HG03064 (cell line): ENCODE measurements around the gene ATP11A.
"Not testable (repeated sequence)": the region's sequence is repeated elsewhere in the genome, so short reads cannot be mapped to it uniquely, and the experiment has no call there.

Source experiments
- ATAC-seq: cut with Tn5 transposase; IDR thresholded peaks from one replicate; pipeline ENCODE4 v1.9.1; 2021; ENCODE audit warnings: low read depth; ENCODE audit not compliant: unreplicated experiment

The ATP11A gene

GRCh38 chr13:112884700-112885099, 194.9 kb downstream of the ATP11A start:
- ATAC-seq = not testable (repeated sequence)

- ATAC-seq = no peak
Observed at GRCh38 chr13:112885242-112885781, 195.5 kb downstream of the ATP11A start.

DNA sequence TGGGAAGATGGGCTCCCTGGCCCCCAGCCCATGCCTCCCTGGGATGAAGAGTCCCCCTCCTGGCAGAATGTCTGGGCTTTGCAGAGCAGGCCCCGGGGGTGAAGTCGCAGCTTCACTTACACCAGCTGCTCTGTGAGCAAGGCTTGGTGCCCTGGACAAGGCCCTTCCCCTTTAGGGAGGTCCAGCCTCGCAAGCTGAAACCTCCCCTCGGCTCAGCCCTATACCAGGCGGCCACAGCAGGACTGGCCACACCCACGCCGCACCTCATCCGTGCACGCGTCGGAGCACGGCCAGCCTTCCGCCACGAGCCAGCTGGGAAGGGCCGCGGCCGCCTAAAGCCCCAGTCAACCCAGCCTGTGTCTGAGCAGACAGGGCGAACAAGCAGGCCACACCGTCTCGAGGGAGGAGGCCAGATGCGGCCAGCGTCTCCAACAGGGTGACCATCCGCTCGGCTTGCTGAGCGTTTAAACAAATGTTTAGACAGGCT, 196.0 kb downstream of the ATP11A start:
- ATAC-seq = peak; percentile 66

DNA sequence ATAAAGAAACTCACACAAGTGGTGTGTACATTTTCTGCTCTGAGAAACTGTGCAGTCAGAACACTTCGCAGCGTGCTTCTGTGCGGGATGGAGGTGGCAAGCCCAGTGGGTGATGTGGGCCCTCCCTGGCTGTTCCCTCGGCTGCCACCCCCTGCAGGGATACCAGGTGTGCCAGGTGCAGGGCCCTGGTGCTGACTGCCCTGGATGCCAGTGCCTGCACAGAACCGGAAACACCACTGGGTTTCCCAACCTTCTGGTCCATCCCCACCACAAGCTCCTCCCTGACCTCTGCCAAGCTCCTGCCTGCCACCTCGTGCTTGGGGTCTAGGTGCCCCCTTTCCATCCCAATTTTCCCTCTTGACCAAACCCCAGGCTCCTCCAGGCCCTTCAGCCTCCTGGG, 197.3 kb downstream of the ATP11A start:
- no peak for ATAC-seq

DNA sequence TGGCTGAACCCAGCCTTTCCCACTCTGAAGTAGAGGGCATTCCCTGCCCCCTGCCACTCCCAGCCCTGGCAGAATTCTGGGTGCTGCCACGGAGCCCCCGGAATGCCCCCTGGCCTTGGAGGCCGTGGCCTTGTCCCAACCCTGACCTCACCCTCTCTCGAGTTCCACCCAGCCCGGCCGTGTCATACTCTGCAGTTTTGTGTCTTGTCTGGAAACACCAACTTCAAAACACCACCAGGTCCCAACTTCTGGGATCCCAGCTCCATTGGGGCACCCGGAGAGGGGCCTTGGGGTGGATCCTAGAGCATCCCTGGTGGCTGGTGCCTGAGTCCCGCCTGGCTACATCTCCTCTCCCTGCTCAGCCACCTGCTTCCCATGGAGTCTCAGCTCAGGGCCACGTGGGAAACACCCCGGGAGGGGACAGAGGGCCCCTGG, 197.7 kb downstream of the ATP11A start:
- no peak for ATAC-seq

- no peak for ATAC-seq
Observed at GRCh38 chr13:112888238-112889111, 198.6 kb downstream of the ATP11A start.

DNA sequence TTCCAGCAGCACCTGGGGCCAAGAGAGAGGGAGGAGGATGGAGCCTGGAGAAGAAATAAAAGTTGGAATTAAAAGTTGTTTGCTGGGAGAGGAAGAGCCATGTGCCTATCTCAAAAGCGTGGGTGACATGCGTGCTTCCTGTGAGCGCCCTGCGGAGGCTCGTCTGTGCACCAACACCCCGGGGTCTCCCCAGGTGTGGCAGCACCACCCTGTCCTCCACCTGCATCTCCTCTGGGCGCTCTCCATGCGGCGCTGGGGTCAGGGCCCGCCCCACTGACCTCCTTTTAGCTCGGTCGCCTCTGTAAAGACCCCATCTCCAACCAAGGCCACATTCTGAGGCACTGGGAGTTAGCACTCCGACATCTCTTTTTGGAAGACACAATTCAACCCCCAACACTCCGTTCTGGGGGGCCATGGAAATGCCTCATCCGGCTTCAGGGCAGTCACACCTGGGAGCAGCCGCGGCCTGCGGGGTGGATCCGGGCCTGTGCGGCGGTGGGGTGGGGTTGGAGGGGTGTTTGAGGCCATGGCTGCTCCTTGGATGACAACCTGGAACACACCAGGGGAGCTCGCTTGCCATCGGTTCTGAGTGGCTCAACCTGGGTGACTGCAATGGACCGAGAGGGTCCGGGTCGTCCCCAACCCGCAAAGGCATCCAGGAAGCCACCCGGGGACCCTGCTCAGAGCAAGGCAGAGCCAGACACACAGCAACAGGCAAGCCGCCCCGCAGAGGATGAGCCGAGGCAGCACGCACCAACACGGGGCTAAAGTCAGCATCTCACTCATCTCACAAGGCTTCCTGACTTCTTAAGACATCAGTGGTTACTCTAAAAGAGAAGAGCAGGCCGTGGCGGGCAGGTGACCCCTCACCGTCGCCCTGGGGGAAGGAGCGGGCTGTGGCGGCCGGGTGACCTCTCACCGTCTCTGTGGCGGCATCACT, 199.8 kb downstream of the ATP11A start:
- ATAC-seq = no peak

DNA sequence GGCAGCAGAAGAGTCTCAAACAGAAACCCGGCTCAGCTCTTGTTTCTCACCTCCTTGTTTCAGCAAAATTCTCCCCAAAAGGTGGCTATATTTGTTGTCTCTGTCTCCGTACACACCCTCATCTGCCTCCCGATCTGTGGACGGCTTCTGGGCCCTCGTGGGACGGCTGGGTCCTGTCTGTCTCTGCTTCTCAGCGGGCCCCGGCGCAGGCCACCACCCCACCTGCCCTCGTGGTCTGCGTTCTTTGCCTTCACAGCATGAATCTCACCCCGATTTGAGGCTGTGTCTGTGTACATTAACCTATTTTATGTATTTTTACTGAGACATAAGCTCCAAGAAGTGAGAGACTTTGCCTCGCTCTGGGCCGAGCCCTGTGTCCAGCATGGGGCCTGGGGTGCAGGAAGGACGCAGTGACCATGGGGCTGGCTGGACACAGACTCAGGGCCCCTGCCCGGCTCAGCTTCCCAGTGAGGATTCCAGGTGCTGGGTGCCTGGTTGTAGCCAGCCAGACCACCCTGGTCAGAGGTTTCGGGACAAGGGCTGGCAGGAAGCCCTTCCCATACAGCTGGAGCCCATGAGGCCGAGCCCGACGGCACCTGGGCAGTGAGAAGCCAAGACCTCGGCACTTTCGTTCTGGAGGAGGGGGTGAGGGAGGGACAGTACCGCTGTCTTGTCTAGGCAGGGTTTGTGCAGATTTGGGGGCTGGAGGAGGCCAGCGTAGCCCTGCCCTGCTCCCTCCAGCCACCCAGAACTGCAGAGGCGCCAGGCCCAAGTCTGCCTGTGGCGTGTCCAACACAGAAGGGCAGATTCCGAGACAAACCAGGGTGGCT, 200.7 kb downstream of the ATP11A start:
- ATAC-seq = no peak

DNA sequence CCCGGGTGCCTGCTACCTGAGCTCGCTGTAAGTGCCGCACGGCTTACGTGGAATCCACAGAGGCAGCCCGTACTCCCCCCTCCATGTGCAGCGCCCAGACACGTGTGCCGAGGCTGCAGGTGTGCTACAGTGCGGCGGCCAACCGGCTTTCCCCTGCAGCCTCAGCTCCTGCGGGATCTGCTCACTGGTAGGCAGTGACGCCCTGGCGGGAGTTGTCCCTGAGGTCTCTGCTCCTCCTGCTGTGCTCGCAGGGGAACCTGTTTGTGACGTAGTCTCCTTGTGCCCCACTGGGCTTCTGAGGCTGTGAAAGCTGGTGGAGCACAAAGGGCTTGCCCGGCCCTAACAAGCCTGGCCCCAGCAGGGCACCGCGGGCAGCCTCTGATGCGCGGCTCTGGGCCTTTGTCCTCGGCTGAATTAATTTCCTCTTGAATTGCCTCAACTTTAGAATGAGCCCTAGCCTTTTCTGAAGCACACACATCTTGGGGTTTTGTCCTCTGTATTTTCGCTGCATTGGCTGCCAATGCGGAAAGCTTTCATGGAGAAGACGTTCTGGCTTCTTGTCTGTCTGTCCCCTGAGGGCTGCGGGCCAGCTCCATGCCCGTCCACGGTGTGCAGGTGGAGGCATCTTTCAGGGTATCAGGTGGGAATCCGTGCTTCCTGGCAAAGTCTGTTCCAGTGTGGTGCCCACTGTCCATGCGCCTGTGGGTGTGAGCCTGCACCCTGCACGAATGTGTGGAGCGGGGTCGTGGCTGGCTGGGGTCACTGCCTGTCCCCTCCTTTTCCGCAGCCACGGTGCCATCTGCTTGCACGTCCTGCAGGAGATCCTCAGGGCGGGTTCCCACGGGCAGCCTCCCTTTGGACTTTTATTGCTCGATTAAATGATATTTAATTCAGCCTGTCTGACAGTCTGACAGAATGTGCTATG, 201.9 kb downstream of the ATP11A start:
- ATAC-seq = no peak

GRCh38 chr13:112892426-112893206, 202.8 kb downstream of the ATP11A start:
- no peak for ATAC-seq

DNA sequence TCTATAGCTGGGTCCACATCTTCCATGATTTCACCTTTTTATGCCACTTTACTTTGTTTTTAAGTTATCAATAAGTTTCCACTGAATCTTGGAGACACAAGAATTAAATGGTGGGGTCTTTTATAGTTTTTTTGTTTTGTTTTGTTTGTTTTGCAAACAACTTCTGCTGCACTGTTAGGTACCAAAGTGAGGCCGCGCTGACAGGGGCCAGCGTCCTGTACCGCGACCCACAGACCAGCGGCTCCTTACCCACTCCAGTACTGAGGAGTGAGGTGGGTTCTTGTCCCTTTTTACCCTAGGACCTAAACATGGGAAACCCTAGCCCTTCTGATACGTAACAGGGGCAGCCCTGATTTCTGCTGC, 203.3 kb downstream of the ATP11A start:
- ATAC-seq = no peak

DNA sequence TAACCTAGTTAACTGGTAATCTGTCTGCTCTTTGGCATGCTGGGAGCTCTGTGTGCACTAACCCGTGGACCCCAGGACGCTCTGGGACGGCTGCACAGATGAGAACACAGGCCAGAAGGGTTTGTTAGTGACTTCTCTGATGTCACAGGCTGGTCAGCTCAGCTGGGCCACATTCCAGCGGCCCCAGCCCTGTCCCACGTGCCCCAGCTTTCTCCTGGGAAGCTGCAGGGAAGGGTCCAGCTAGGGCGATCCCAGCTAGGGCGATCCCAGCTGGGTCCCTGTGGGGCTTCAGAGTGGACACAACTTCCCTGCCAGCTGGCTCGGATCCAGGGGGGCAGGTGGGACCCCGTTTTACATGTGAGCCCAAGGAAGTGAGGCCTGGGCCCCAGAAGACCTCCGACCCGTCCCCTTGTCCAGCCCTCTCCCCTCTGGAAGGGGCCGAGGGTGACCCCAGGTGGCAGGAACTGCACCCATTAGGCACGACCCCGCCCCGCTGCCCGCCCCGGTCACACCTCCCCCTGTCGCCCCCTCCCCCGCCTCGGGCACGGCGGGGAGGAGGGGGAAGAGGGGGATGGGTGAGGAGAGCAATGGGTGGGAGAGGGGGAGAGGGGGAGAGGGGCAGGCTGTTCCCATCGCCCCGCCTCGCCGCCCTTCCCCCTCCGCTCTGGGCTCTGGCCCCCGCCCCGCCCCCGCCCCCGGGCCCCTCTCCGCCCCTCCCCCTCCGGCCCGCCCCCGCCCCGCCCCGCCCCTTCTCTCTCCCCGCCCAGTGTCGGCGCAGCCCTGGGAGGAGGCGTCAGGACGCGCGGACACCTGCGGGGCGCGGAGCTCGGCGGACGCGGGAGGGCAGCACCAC, 204.0 kb downstream of the ATP11A start:
- no peak for ATAC-seq

GRCh38 chr13:112894423-112894672, 204.5 kb downstream of the ATP11A start:
- ATAC-seq = no peak

DNA sequence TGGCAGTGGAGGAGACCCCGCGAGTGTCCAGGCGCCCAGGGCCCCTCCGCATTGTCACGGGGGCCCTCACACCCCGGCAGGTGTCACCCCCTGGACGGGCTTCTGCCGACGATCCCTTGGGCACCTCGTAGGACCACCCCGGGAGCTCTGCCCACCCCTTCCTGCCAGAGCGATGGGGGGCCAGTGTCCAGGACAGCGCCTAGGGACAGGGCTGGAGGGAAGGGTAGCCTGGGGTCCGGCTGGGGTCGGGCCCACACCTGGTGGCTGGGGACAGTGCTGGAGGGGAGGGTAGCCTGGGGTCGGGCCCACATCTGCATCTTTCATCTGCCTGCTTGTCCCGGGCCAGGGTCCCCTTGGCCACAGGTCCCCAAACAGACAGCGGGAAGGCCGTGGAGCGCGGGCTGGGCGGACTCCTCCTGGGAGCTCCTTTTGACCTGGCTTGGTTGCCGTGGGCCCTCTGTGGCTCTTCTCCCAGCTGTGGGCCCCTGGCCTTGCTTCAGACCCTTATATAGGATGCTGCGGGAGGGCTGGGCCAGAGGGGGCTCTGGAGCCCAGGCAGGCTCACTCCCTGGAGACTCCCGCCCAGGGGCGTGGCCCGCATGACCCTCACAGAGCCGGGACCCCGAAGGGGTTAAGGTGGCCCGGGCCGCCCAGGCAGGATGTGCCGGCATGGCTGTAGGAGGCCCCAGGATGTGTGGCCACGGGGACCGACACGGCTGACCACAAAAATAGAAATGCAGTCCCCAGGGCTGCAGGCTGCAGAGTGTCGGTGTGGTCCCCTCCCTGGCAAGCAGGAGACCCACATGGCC, 205.0 kb downstream of the ATP11A start:
- no peak for ATAC-seq

GRCh38 chr13:112895521-112896465, 206.0 kb downstream of the ATP11A start:
- ATAC-seq = no peak
